Panc1 (cell line): ENCODE data around the gene UGT1A10.

Experiments
- TCF7L2 ChIP-seq: IDR thresholded peaks from 2 replicates; pipeline ENCODE4 v1.6.1; 2011; ENCODE audit warnings: mild to moderate bottlenecking, low read depth, low read length, inconsistent platforms
- TF ChIP-seq, protein P1 (sequence below): fragments of 450-650 bp; IDR thresholded peaks from 2 replicates; pipeline ENCODE4 v1.5.1; 2017; ENCODE audit warnings: mild to moderate bottlenecking

DNA sequence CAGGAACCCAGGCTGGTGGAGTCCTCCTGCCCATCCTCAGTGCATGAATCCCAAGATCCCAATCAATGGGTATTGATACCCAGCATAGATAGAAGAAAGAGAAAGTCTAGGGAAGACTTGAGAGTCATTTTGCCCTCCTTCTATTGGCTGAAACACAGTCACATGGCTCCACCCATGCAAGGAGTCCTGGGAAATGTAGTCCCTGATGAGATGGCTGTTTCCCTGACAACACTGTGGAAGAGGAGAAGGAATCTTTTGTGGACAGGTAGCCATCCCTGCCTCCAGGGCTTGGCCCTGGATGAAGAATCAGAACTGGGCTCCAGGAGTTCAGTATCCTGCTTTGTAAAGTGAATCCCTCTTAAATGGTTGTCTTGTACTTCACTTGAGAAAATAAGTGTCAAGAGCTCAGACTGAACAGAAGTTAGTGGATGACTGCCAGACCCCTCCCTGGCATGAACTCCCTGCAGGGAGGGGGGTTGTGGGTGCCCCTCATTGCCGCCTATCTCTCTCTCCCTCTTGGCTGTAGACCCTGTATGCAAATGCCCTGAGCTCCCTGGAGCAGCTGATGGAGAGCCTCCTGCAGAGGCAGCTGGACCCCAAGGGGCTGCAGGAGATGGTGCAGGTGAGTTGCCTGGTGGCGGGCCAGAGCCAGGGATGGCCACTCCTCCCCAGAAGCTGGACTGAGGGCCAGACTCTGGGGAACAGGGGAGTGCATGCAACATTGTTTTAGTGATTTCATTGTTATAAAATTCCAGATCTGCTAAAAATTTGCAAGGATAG lies 178.0 kb downstream of the UGT1A10 start:
- TF ChIP-seq TCF7L2, result no peak
- TF ChIP-seq, protein P1, sequence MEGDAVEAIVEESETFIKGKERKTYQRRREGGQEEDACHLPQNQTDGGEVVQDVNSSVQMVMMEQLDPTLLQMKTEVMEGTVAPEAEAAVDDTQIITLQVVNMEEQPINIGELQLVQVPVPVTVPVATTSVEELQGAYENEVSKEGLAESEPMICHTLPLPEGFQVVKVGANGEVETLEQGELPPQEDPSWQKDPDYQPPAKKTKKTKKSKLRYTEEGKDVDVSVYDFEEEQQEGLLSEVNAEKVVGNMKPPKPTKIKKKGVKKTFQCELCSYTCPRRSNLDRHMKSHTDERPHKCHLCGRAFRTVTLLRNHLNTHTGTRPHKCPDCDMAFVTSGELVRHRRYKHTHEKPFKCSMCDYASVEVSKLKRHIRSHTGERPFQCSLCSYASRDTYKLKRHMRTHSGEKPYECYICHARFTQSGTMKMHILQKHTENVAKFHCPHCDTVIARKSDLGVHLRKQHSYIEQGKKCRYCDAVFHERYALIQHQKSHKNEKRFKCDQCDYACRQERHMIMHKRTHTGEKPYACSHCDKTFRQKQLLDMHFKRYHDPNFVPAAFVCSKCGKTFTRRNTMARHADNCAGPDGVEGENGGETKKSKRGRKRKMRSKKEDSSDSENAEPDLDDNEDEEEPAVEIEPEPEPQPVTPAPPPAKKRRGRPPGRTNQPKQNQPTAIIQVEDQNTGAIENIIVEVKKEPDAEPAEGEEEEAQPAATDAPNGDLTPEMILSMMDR, result no peak
